WTC11 (cell line): ENCODE results near the gene GJC1. TPM values are rescaled to one million over a fixed set of nuclear protein-coding genes. Genes with fewer than 3 reads are reported as not detected.

ENCODE experiments used
- ATAC-seq: fragments of 200-7000 bp; cut with Tn5 transposase; 2 replicates; pipeline ENCODE4 v1.10.0; 2021; ENCODE audit warnings: mild to moderate bottlenecking, moderate library complexity
- CTCF ChIA-PET: fragments of 300-600 bp; sonication (Branson Sonifier 250); formaldehyde crosslinking; loops from one replicate; lab custom pipeline; 2021; ENCODE audit warnings: antibody characterized with exemption; lab: Charles Lee
- POLR2A ChIA-PET: fragments of 350-600 bp; sonication (Branson Sonifier 250); formaldehyde crosslinking; loops from one replicate; lab custom pipeline; 2021; ENCODE audit warnings: antibody characterized with exemption; lab: Charles Lee
- DNase-seq: peaks from one replicate; pipeline ENCODE4 v3.0.0; 2021; ENCODE audit warnings: low spot score
- H3K27ac Mint-ChIP-seq: 2 replicates; pipeline ENCODE4 v1.8.0; 2021; ENCODE audit warnings: mixed read lengths
- H3K27me3 Mint-ChIP-seq: 2 replicates; pipeline ENCODE4 v1.8.0; 2021; ENCODE audit warnings: low read depth, mild to moderate bottlenecking, moderate library complexity, mixed read lengths
- H3K36me3 Mint-ChIP-seq: 2 replicates; pipeline ENCODE4 v1.8.0; 2021; ENCODE audit warnings: mixed read lengths
- H3K4me1 Mint-ChIP-seq: 2 replicates; pipeline ENCODE4 v1.8.0; 2022; ENCODE audit warnings: mixed read lengths
- H3K4me3 Mint-ChIP-seq: 2 replicates; pipeline ENCODE4 v1.8.0; 2021; ENCODE audit warnings: mild to moderate bottlenecking, moderate library complexity, mixed read lengths
- H3K9me3 Mint-ChIP-seq: 2 replicates; pipeline ENCODE4 v1.8.0; 2021; ENCODE audit warnings: mixed read lengths
- AR ChIP-seq: fragments of 250-450 bp; sonication (Bioruptor Pico); IDR thresholded peaks from 2 replicates; pipeline ENCODE4 v1.9.0; 2021; ENCODE audit warnings: mild to moderate bottlenecking
- E2F4 ChIP-seq: sonication (generic); formaldehyde crosslinking; IDR thresholded peaks from 2 replicates; pipeline ENCODE4 v1.8.1; 2022; ENCODE audit warnings: low read depth, mild to moderate bottlenecking, moderate library complexity, missing genetic modification reagents, borderline replicate concordance
- GABPB1 ChIP-seq: sonication (generic); formaldehyde crosslinking; IDR thresholded peaks from 2 replicates; pipeline ENCODE4 v1.8.1; 2023; ENCODE audit warnings: mild to moderate bottlenecking, missing genetic modification reagents
- HMGA2 ChIP-seq: fragments of 250-450 bp; sonication (Bioruptor Pico); IDR thresholded peaks from 2 replicates; pipeline ENCODE4 v1.4.0; 2021; ENCODE audit warnings: mild to moderate bottlenecking, moderate library complexity
- IRF1 ChIP-seq: sonication (generic); formaldehyde crosslinking; IDR thresholded peaks from 2 replicates; pipeline ENCODE4 v1.8.0; 2023; ENCODE audit warnings: missing genetic modification reagents
- MAX ChIP-seq: sonication (generic); formaldehyde crosslinking; IDR thresholded peaks from 2 replicates; pipeline ENCODE4 v1.8.0; 2022; ENCODE audit warnings: mild to moderate bottlenecking, missing genetic modification reagents
- MLX ChIP-seq: sonication (generic); formaldehyde crosslinking; IDR thresholded peaks from 2 replicates; pipeline ENCODE4 v1.8.1; 2023; ENCODE audit warnings: mild to moderate bottlenecking, missing genetic modification reagents, moderate library complexity
- OVOL2 ChIP-seq: fragments of 250-450 bp; sonication (Bioruptor Pico); IDR thresholded peaks from 2 replicates; pipeline ENCODE4 v1.9.0; 2021; ENCODE audit warnings: mild to moderate bottlenecking, borderline replicate concordance
- PRRX2 ChIP-seq: fragments of 250-450 bp; sonication (Bioruptor Pico); IDR thresholded peaks from 2 replicates; pipeline ENCODE4 v1.8.0; 2021; ENCODE audit warnings: mild to moderate bottlenecking
- SMAD4 ChIP-seq: sonication (generic); formaldehyde crosslinking; IDR thresholded peaks from 2 replicates; pipeline ENCODE4 v1.8.0; 2022; ENCODE audit warnings: mild to moderate bottlenecking, missing genetic modification reagents
- SP1 ChIP-seq: sonication (generic); formaldehyde crosslinking; conservative IDR thresholded peaks from 2 replicates; pipeline ENCODE4 v1.8.1; 2022; ENCODE audit warnings: missing genetic modification reagents
- STAT6 ChIP-seq: sonication (generic); formaldehyde crosslinking; conservative IDR thresholded peaks from 2 replicates; pipeline ENCODE4 v1.8.1; 2023; ENCODE audit warnings: mild to moderate bottlenecking, low read depth, missing genetic modification reagents, moderate library complexity
- TEAD4 ChIP-seq: sonication (generic); formaldehyde crosslinking; IDR thresholded peaks from 2 replicates; pipeline ENCODE4 v1.8.0; 2022; ENCODE audit warnings: mild to moderate bottlenecking, missing genetic modification reagents
- USF2 ChIP-seq: sonication (generic); formaldehyde crosslinking; IDR thresholded peaks from 2 replicates; pipeline ENCODE4 v1.8.1; 2023; ENCODE audit warnings: mild to moderate bottlenecking, missing genetic modification reagents, moderate library complexity
- ZBTB43 ChIP-seq: sonication (generic); formaldehyde crosslinking; IDR thresholded peaks from 2 replicates; pipeline ENCODE4 v1.8.1; 2023; ENCODE audit warnings: mild to moderate bottlenecking, missing genetic modification reagents
- ZNF138 ChIP-seq: sonication (generic); formaldehyde crosslinking; conservative IDR thresholded peaks from 2 replicates; pipeline ENCODE4 v1.8.1; 2022; ENCODE audit warnings: mild to moderate bottlenecking, moderate library complexity, missing genetic modification reagents
- ZNF232 ChIP-seq: sonication (generic); formaldehyde crosslinking; IDR thresholded peaks from 2 replicates; pipeline ENCODE4 v1.8.0; 2022; ENCODE audit warnings: mild to moderate bottlenecking, missing genetic modification reagents
- ZNF317 ChIP-seq: sonication (generic); formaldehyde crosslinking; IDR thresholded peaks from 2 replicates; pipeline ENCODE4 v1.8.1; 2023; ENCODE audit warnings: low read depth, mild to moderate bottlenecking, moderate library complexity, missing genetic modification reagents, borderline replicate concordance
- ZNF423 ChIP-seq: fragments of 250-450 bp; sonication (Bioruptor Pico); IDR thresholded peaks from 2 replicates; pipeline ENCODE4 v2.1.2; 2022; ENCODE audit warnings: mild to moderate bottlenecking, moderate library complexity
- ZNF671 ChIP-seq: fragments of 250-450 bp; sonication (Bioruptor Pico); IDR thresholded peaks from 2 replicates; pipeline ENCODE4 v1.8.0; 2021; ENCODE audit warnings: mild to moderate bottlenecking
- total RNA-seq: library from RNA; stranded (reverse); gene quantifications from 3 replicates; pipeline ENCODE4 v1.2.3, GENCODE V29; 2021

Gene GJC1
- total RNA-seq, 1 experiment from 2014 or later, result 104 TPM

- no peak for TF ChIP-seq ZBTB43 (CRISPR knock-in tag)
- TF ChIP-seq, all 79 proteins: peak for 1
These were observed 67.9 kb downstream of the GJC1 start (continued) for GRCh38 chr17:44761932-44762810.

GRCh38 chr17:44760474-44761308, 69.4 kb downstream of the GJC1 start:
- ChIA-PET CTCF (interaction anchor here (0.8 to 1.7 kb wide), 3 partner anchors 13 to 118 kb away, joined by 3 to 6 read pairs (median 3); no protein-coding TSS in a partner anchor), POLR2A (no interaction called here)
- Mint-ChIP-seq H3K36me3 (no peaks in the 10 kb centered on the region), H3K27ac (no peak overlapping the region), H3K27me3 (peaks cover 76% of the 10 kb centered on the region), H3K4me3 (no peak overlapping the region)
- ATAC-seq (no peak), DNase-seq (no peak)
- TF ChIP-seq GABPB1 (no peak), TEAD4 (CRISPR knock-in tag) (no peak), OVOL2 (CRISPR knock-in tag) (no peak), ZNF671 (CRISPR knock-in tag) (no peak)
- TF ChIP-seq, all 79 proteins: peak for 0
- Mint-ChIP-seq H3K9me3 (no peaks in the 10 kb centered on the region), H3K4me1 (no peaks in the 10 kb centered on the region)

GRCh38 chr17:44759916-44760243, 70.2 kb downstream of the GJC1 start:
- Mint-ChIP-seq H3K4me1 (no peaks in the 10 kb centered on the region), H3K4me3 (no peak overlapping the region; the same call in 1 of the 2 replicates), H3K27ac (no peak overlapping the region), H3K27me3 (peaks cover 84% of the 10 kb centered on the region), H3K9me3 (no peaks in the 10 kb centered on the region), H3K36me3 (no peaks in the 10 kb centered on the region)
- no peak for ATAC-seq
- POLR2A ChIA-PET, result no interaction called here
- no peak for DNase-seq
- CTCF ChIA-PET, result interaction anchor here (0.6 to 1.8 kb wide), 8 partner anchors 13 to 226 kb away, joined by 3 to 6 read pairs (median 3); no protein-coding TSS in a partner anchor
- TF ChIP-seq PRRX2 (CRISPR knock-in tag), result no peak
- no peak for TF ChIP-seq ZNF232 (CRISPR knock-in tag)
- no peak for TF ChIP-seq ZNF423 (CRISPR knock-in tag)
- no peak for TF ChIP-seq SMAD4
- no peak for TF ChIP-seq IRF1 (CRISPR knock-in tag)
- TF ChIP-seq E2F4, result no peak
- TF ChIP-seq ZNF317 (CRISPR knock-in tag), result no peak
- TF ChIP-seq MLX (CRISPR knock-in tag), result no peak
- TF ChIP-seq TEAD4 (CRISPR knock-in tag), result no peak
- TF ChIP-seq HMGA2 (CRISPR knock-in tag), result no peak
- TF ChIP-seq MAX (CRISPR knock-in tag), result no peak
- TF ChIP-seq SP1, result no peak
- TF ChIP-seq AR (CRISPR knock-in tag), result no peak
- TF ChIP-seq ZNF138 (CRISPR knock-in tag), result no peak
- no peak for TF ChIP-seq STAT6 (CRISPR knock-in tag)
- no peak for TF ChIP-seq USF2 (CRISPR knock-in tag)
